ENCODE data around the gene SARS1.

DNA sequence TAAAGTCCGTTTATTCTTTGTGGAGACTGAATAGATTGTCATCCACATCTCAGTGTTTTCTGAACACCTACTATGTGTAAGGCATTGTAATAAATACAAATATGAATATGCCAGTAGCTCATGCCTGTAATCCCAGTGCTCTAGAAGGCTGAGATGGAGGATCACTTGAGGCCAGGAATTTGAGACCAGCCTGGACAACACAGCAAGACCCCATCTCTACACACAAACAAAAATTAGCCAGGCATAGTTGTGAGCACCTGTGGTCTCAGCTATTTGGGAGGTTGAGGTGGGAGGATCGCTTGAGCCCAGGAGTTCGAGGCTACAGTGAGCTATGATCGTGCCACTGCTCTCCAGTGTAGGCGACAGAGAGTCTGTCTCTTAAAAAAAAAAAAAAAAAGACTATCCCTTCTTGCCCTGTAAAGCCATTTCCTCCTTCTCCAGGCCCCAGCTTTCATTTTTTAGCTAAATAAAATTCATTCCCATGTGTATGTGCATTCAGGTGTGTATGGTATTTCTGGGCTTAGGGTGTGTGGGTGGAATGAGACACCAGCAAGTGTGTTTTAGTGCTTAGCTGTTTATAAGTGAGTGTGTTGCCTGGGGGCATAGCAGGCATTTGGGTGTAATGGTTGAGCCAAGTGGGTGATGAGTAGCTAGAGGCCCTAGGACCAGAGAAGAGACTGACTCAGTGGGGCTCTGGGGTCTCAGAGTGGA, 43.4 kb downstream of the SARS1 start:
- TF ChIP-seq POLR2AphosphoS5 (IDR thresholded peaks at IDR 0.05) (no peak), POLR2A (IDR thresholded peaks at IDR 0.05) (no peak)
- TF ChIP-seq, protein P1, sequence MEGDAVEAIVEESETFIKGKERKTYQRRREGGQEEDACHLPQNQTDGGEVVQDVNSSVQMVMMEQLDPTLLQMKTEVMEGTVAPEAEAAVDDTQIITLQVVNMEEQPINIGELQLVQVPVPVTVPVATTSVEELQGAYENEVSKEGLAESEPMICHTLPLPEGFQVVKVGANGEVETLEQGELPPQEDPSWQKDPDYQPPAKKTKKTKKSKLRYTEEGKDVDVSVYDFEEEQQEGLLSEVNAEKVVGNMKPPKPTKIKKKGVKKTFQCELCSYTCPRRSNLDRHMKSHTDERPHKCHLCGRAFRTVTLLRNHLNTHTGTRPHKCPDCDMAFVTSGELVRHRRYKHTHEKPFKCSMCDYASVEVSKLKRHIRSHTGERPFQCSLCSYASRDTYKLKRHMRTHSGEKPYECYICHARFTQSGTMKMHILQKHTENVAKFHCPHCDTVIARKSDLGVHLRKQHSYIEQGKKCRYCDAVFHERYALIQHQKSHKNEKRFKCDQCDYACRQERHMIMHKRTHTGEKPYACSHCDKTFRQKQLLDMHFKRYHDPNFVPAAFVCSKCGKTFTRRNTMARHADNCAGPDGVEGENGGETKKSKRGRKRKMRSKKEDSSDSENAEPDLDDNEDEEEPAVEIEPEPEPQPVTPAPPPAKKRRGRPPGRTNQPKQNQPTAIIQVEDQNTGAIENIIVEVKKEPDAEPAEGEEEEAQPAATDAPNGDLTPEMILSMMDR (IDR thresholded peaks at IDR 0.05): no peak

All from prostate gland (tissue), 2 donors.